Heart left ventricle (tissue), 16 donors: ENCODE results near the gene OXCT2. TPM values are rescaled to one million over a fixed set of nuclear protein-coding genes. Genes with fewer than 3 reads are reported as not detected.
A peak's percentile ranks its signal among the peaks of the same experiment; 100 is the strongest.

ENCODE experiments used
- ATAC-seq, 4 donors: fragments of 200-7000 bp; cut with Tn5 transposase; one replicate each; pipeline ENCODE4 v1.9.1; 2020 to 2022; ENCODE audit warnings: moderate library complexity in 4 of 4, mild to moderate bottlenecking in 3 of 4, moderate number of reproducible peaks in 1 of 4
- DNase-seq, 5 donors: peaks; one replicate each; pipeline ENCODE4 v3.0.0-alpha.2; 2020
- H3K27ac ChIP-seq, 12 donors: fragments of 200-600 bp; sonication (generic) in 4 of 12; one replicate each; pipeline versions ENCODE4 v1.5.0 to v1.8.0; 2016 to 2022; ENCODE audit warnings: mild to moderate bottlenecking in 2 of 12
- H3K27me3 ChIP-seq, 9 donors: fragments of 200-600 bp; sonication (generic) in 2 of 9; one replicate each; pipeline versions ENCODE4 v1.5.1 to v1.8.0; 2016 to 2022; ENCODE audit warnings: mild to moderate bottlenecking in 3 of 9
- H3K36me3 ChIP-seq, 9 donors: fragments of 200-600 bp; sonication (generic) in 2 of 9; one replicate each; pipeline versions ENCODE4 v1.5.0 to v1.8.0; 2018 to 2022; ENCODE audit warnings: mild to moderate bottlenecking in 2 of 9
- H3K4me1 ChIP-seq, 12 donors: fragments of 200-600 bp; sonication (generic) in 4 of 12; one replicate each; pipeline versions ENCODE4 v1.5.0 to v1.8.0; 2016 to 2022; ENCODE audit warnings: mild to moderate bottlenecking in 3 of 12
- H3K4me3 ChIP-seq, 12 donors: fragments of 200-600 bp; sonication (generic) in 4 of 12; one replicate each; pipeline versions ENCODE4 v1.5.0 to v1.8.0; 2017 to 2022; ENCODE audit warnings: mild to moderate bottlenecking in 9 of 12, moderate library complexity in 4 of 12
- H3K9me3 ChIP-seq, 12 donors: fragments of 200-600 bp; sonication (generic) in 4 of 12; one replicate each; pipeline versions ENCODE4 v1.5.0 to v1.8.0; 2016 to 2022; ENCODE audit warnings: mild to moderate bottlenecking in 1 of 12
- POLR2A ChIP-seq, 2 donors: fragments of 450-650 bp; IDR thresholded peaks; one replicate each; pipeline ENCODE4 v1.6.1; 2017; ENCODE audit warnings: antibody characterized with exemption in 2 of 2, mild to moderate bottlenecking in 2 of 2, moderate library complexity in 2 of 2
- WGBS, 4 donors: extraction: QIAGEN DNeasy Blood & Tissue Kit in 2 of 4; methylation state at CpG; one replicate each; pipeline versions ENCODE4 v1.1.5 to v1.1.7; 2013 to 2018; 5-methylcytosine and 5-hydroxymethylcytosine counted together
- intact Hi-C, 10 donors: fragments of 100-400 bp; cut with DNase I; formaldehyde crosslinking; loops; one replicate each; pipeline versions ENCODE4 v1.11.1 to v1.14.2; 2022
- polyA plus RNA-seq, 2 donors: library from polyadenylated mRNA; stranded (reverse); fragments of 200-250 nt; gene quantifications; one replicate each; pipeline ENCODE4 v1.2.3, GENCODE V29; 2013
- total RNA-seq, 9 donors: library from RNA; depleted of rRNA in 2 of 9; stranded (reverse); fragments of >200 nt in 2 of 9; fragmentation: NEBNext Ultra II Directional in 3 of 9; extraction: Animal tissue kit (Norgen Biotek cat#: 25700) in 3 of 9; gene quantifications; one replicate each; pipeline versions ENCODE4 v1.1.0 to v1.2.4, GENCODE V29; 2016 to 2023
- TF ChIP-seq, protein P1 (sequence below), 12 donors: fragments of 200-600 bp; sonication (generic) in 4 of 12; IDR thresholded peaks; one replicate each; pipeline versions ENCODE4 v1.5.0 to v1.8.0; 2018 to 2022; ENCODE audit warnings: antibody characterized with exemption in 12 of 12, mild to moderate bottlenecking in 5 of 12
- donor health status: ischemic (EF 13 %, LVEDD 7.1; RV severe dilation, severe dysfunction).
- donor health status: healthy with polysubstance abuse.
- donor health status: DM: no; HTN: yes; CAD: no.
- donor health status: DM: no; HTN: no; CAD: no.
- donor health status: ischemic (EF 25% LVEDD 6.9; RV normal size, moderate dysfunction).
- donor health status: ischemic (EF 25% LVEDD 5.7; RV mildly dilated, moderate dysfunction).
- donor health status: healthy.
- donor health status: DM: yes; HTN: yes; CAD: no.
- donor health status: ischemic (EF 35%, LVEDD 5.7; RV mildly dilated, moderate dysfunction).
- donor health status: nonischemic (EF 11% LVEDD 7.7; RV severe dilation, severe dysfunction).
- donor health status: DM: yes; HTN: yes; CAD: no.
- donor health status: PGD.
- donor health status: ischemic (EF 29% LVEDD 5.4; RV normal size, mild dysfunction).
- donor health status: nonischemic (EF 23%, LVEDD 6.1; RV moderate dilation, normal function).

OXCT2 gene
- total and polyA plus RNA-seq, 11 donors, result 0.75 to 7.5 (median 2.7) TPM

GRCh38 chr1:39720094-39720999 is 50.8 kb downstream of the OXCT2 start:
- no peak for DNase-seq
- no peak overlapping the region for H3K4me3 ChIP-seq
- H3K9me3 ChIP-seq, result no peaks in the 10 kb centered on the region
- H3K4me1 ChIP-seq, result peaks cover 0 to 5% (median 0%) of the 10 kb centered on the region in 12 donors
- peak; percentile 48 to 68 (median 60) for ATAC-seq
- intact Hi-C loops, result loop anchor here in 7 of 10 donors (1.0 to 5.0 kb wide), 6 partner anchors 68 to 115 kb away; no protein-coding TSS in a partner anchor
- 39 to 43% (median 41%) methylated on average over 7 of the region's 7 CpGs for WGBS, 4 donors
- H3K36me3 ChIP-seq, result no peaks in the 10 kb centered on the region
- no peak for TF ChIP-seq POLR2A (IDR thresholded peaks at IDR 0.05)
- TF ChIP-seq, protein P1, sequence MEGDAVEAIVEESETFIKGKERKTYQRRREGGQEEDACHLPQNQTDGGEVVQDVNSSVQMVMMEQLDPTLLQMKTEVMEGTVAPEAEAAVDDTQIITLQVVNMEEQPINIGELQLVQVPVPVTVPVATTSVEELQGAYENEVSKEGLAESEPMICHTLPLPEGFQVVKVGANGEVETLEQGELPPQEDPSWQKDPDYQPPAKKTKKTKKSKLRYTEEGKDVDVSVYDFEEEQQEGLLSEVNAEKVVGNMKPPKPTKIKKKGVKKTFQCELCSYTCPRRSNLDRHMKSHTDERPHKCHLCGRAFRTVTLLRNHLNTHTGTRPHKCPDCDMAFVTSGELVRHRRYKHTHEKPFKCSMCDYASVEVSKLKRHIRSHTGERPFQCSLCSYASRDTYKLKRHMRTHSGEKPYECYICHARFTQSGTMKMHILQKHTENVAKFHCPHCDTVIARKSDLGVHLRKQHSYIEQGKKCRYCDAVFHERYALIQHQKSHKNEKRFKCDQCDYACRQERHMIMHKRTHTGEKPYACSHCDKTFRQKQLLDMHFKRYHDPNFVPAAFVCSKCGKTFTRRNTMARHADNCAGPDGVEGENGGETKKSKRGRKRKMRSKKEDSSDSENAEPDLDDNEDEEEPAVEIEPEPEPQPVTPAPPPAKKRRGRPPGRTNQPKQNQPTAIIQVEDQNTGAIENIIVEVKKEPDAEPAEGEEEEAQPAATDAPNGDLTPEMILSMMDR (IDR thresholded peaks at IDR 0.05), result peak; percentile 61 to 83 (median 74)
- no peak overlapping the region for H3K27ac ChIP-seq
- peaks cover 0 to 42% (median 11%) of the 10 kb centered on the region in 9 donors for H3K27me3 ChIP-seq

Other genes with a start within 250 kb of the OXCT2 start
- 100 to 1,000 TPM; 193 to 283 (median 236) TPM for gene PABPC4, start 194.6 kb downstream of the OXCT2 start, total RNA-seq
- gene PABPC4, start 194.6 kb downstream of the OXCT2 start, polyA plus RNA-seq, result 100 to 1,000 TPM; 146 to 190 TPM
- 10 to 100 TPM in 7 of 9 donors, 1 to 10 TPM in 2; 7.0 to 35.2 (median 18.8) TPM for gene HEYL, start 131.7 kb downstream of the OXCT2 start, total RNA-seq
- gene HEYL, start 131.7 kb downstream of the OXCT2 start, polyA plus RNA-seq, result 10 to 100 TPM; 10.6 to 23.3 TPM
- 10 to 100 TPM in 8 of 9 donors, 1 to 10 TPM in 1; 3.3 to 46.6 (median 23.8) TPM for gene NT5C1A, start 99.2 kb downstream of the OXCT2 start, total RNA-seq
- 1 to 10 TPM; 2.0 to 2.2 TPM for gene NT5C1A, start 99.2 kb downstream of the OXCT2 start, polyA plus RNA-seq
- gene HPCAL4, start 79.9 kb downstream of the OXCT2 start, total RNA-seq, result 1 to 10 TPM in 1 of 9 donors, under 1 TPM in 8; 0.12 to 1.2 (median 0.39) TPM
- under 1 TPM; 0.46 to 0.69 TPM for gene HPCAL4, start 79.9 kb downstream of the OXCT2 start, polyA plus RNA-seq
- 10 to 100 TPM; 22.2 to 33.3 (median 27.9) TPM for gene PPIE, start 32.5 kb downstream of the OXCT2 start, total RNA-seq
- 10 to 100 TPM; 33.7 to 45.3 TPM for gene PPIE, start 32.5 kb downstream of the OXCT2 start, polyA plus RNA-seq
- under 1 TPM; 0.19 to 0.68 (median 0.53) TPM for gene BMP8B, start 17.5 kb upstream of the OXCT2 start, total RNA-seq
- gene BMP8B, start 17.5 kb upstream of the OXCT2 start, polyA plus RNA-seq, result under 1 TPM; 0.08 to 0.19 TPM
- gene TRIT1, start 112.2 kb upstream of the OXCT2 start, total RNA-seq, result 10 to 100 TPM; 15.0 to 19.0 (median 17.2) TPM
- 10 to 100 TPM; 13.6 to 14.0 TPM for gene TRIT1, start 112.2 kb upstream of the OXCT2 start, polyA plus RNA-seq
- 1 to 10 TPM in 3 of 9 donors, under 1 TPM in 6; 0.27 to 3.0 (median 0.75) TPM for gene MYCL, start 130.6 kb upstream of the OXCT2 start, total RNA-seq
- under 1 TPM; 0.15 to 0.53 TPM for gene MYCL, start 130.6 kb upstream of the OXCT2 start, polyA plus RNA-seq
- gene MFSD2A, start 183.8 kb upstream of the OXCT2 start, total RNA-seq, result 1 to 10 TPM in 4 of 9 donors, under 1 TPM in 5; 0.23 to 4.2 (median 0.96) TPM
- gene MFSD2A, start 183.8 kb upstream of the OXCT2 start, polyA plus RNA-seq, result 10 to 100 TPM in 1 of 2 donors, under 1 TPM in 1; 0.11 to 12.7 TPM